Nephron (organoid): ENCODE results near the gene THBS3.
"Not testable (repeated sequence)": the region's sequence is repeated elsewhere in the genome, so short reads cannot be mapped to it uniquely, and the experiment has no call there.

ENCODE experiments used
- H3K27ac Mint-ChIP-seq, 3 experiments: 2 replicates each; pipeline ENCODE4 v1.8.0; 2020; ENCODE audit warnings: mixed read lengths in 3 of 3, mild to moderate bottlenecking in 2 of 3, moderate library complexity in 1 of 3
- H3K27me3 Mint-ChIP-seq: 2 replicates; pipeline ENCODE4 v1.8.0; 2021; ENCODE audit warnings: low read depth, mild to moderate bottlenecking, moderate library complexity, mixed read lengths
- H3K36me3 Mint-ChIP-seq: 2 replicates; pipeline ENCODE4 v1.8.0; 2020; ENCODE audit warnings: low read depth, mixed read lengths
- H3K4me1 Mint-ChIP-seq: 2 replicates; pipeline ENCODE4 v1.8.0; 2020; ENCODE audit warnings: mixed read lengths
- H3K4me3 Mint-ChIP-seq, 3 experiments: 2 replicates each; pipeline ENCODE4 v1.8.0; 2020; ENCODE audit warnings: mild to moderate bottlenecking in 3 of 3, mixed read lengths in 3 of 3, moderate library complexity in 2 of 3
- H3K9me3 Mint-ChIP-seq: 2 replicates; pipeline ENCODE4 v1.8.0; 2020; ENCODE audit warnings: mixed read lengths
- TF ChIP-seq, protein P1 (sequence below), 3 experiments: fragments of 200-600 bp; sonication (generic); IDR thresholded peaks; one replicate each; pipeline ENCODE4 v1.5.0; 2021; ENCODE audit warnings: antibody characterized with exemption in 3 of 3; ENCODE audit not compliant: unreplicated experiment in 3 of 3

THBS3 gene

DNA sequence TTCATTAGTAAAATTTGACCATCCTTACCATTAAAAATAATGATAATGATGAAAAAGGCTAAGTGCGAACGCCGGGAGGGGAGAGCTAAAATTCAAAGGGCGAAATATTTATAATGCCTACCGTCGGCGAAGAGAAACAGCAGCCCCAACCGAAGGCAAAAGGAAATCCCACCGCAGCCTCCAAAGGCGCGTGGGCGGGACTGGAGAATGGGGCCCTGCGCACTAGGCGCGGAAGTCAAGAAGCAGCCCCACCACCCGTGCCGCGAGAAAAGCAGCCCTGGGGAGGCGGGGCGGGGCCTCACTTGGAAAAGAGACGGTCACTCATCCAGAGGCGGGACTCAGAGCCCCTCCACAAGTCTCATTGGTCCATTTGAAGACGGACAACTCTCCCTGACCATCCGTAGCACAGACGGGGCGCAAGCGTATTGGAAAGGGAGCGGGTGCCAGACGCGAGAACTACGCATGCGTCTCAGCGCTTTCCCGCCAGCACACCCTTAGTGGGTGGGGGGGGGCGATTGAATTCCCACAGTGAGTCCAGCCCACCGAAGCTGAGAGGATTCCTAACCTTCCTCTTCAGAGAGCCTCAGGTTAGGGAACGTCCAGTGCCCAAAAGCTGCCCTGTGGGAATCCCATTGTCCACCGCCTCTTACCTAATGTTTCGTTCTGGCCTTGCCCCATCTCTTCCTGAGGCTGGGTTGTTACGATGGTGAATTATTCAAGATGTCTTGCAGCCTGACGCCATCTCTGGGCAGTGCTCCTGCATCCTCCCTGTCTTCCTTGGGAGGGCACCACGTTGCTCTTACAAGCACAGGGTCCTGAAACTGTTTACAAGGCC lies 19.8 kb upstream of the THBS3 start:
- Mint-ChIP-seq H3K4me3 (peak overlapping the region; percentile 87 to 93 (median 89)), H3K36me3 (peaks cover 4% of the 10 kb centered on the region), H3K4me1 (peaks cover 32% of the 10 kb centered on the region), H3K9me3 (no peaks in the 10 kb centered on the region), H3K27ac (peak overlapping the region; percentile 91 to 99 (median 97)), H3K27me3 (no peaks in the 10 kb centered on the region)
- TF ChIP-seq, protein P1, sequence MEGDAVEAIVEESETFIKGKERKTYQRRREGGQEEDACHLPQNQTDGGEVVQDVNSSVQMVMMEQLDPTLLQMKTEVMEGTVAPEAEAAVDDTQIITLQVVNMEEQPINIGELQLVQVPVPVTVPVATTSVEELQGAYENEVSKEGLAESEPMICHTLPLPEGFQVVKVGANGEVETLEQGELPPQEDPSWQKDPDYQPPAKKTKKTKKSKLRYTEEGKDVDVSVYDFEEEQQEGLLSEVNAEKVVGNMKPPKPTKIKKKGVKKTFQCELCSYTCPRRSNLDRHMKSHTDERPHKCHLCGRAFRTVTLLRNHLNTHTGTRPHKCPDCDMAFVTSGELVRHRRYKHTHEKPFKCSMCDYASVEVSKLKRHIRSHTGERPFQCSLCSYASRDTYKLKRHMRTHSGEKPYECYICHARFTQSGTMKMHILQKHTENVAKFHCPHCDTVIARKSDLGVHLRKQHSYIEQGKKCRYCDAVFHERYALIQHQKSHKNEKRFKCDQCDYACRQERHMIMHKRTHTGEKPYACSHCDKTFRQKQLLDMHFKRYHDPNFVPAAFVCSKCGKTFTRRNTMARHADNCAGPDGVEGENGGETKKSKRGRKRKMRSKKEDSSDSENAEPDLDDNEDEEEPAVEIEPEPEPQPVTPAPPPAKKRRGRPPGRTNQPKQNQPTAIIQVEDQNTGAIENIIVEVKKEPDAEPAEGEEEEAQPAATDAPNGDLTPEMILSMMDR (IDR thresholded peaks at IDR 0.05; ENCODE audit: unreplicated experiment in 3 of 3), result no peak

DNA sequence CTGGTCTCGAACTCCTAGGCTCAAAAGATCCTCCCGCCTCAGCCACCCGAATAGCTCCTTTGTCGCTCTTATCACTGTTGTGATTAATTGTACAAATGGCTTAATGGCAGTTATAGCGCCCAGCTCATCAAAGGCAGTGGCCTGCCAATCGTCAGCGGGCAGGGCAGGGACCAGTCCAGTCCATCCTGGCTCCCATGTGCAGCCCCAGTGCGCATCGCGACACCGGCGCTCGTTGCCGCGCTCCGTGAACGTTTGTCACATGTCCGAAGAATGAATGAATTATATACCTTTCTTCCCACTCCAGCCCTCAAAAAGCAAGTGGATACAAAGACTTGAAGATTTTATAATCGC lies 19.2 kb upstream of the THBS3 start:
- peak overlapping the region; percentile 87 to 93 (median 89) for H3K4me3 Mint-ChIP-seq
- TF ChIP-seq, protein P1 (IDR thresholded peaks at IDR 0.05; ENCODE audit: unreplicated experiment in 3 of 3), result peak in 2 of 3 experiments; percentile 17 to 21
- H3K4me1 Mint-ChIP-seq, result peaks cover 26% of the 10 kb centered on the region
- peak overlapping the region; percentile 91 to 99 (median 97) for H3K27ac Mint-ChIP-seq
- H3K9me3 Mint-ChIP-seq, result no peaks in the 10 kb centered on the region
- peaks cover 4% of the 10 kb centered on the region for H3K36me3 Mint-ChIP-seq
- no peaks in the 10 kb centered on the region for H3K27me3 Mint-ChIP-seq

DNA sequence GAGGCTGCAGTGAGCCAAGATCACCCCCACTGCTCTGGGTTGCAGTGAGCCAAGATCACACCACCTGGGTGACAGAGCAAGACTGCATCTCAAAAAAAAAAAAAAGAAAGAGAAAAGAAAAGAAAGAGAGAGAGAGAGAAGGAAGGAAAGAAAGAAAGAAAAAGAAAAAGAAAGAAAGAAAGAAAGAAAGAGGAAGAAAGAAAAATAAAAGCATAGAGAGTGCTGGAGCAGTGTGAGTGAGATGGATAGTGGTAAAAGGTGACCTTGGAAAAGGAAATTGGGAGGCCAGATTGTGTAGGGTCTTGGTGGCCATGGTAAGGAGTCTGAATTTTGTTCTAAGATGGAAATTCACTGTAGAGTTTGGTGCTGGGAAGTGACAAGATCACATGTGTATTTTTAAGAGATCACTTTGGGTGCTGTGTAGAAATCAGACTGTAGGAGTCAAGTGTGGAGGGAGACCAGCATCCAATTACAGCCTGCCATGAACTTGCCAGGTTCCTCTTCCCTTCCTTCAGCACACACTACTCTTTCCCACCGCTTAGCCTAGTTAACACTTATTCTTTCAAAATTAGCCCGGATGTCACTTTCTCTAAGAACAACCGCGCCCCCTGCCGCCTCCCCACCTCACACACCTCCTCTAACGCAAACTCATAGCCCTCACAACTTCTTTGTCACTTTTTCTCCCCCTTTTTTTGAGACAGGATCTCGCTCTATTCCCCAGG lies 18.7 kb upstream of the THBS3 start:
- Mint-ChIP-seq H3K36me3 (peaks cover 4% of the 10 kb centered on the region), H3K4me3 (peak overlapping the region; percentile 87 to 93 (median 89)), H3K4me1 (peaks cover 21% of the 10 kb centered on the region), H3K27ac (peak overlapping the region; percentile 91 to 99 (median 97)), H3K27me3 (no peaks in the 10 kb centered on the region), H3K9me3 (no peaks in the 10 kb centered on the region)
- TF ChIP-seq, protein P1 (IDR thresholded peaks at IDR 0.05; ENCODE audit: unreplicated experiment in 3 of 3), result peak; percentile 35 to 42 (median 42)

DNA sequence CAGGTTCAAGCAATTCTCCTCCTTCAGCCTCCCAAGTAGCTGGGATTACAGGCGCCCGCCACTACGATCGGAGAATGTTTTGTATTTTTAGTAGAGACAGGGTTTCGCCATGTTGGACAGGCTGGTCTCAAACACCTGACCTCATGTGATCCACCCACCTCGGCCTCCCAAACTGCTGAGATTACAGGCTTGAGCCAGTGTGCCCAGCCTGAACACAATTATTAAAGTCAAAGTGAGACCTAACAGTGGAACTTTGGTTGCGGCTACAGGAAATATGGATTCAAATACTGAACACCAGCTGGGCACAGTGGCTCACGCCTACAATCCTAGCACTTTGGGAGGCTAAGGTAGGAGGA lies 17.7 kb upstream of the THBS3 start:
- H3K27me3 Mint-ChIP-seq, H3K9me3 Mint-ChIP-seq, H3K36me3 Mint-ChIP-seq: not testable (repeated sequence)
- peak overlapping the region; percentile 48 to 97 (median 70) for H3K27ac Mint-ChIP-seq
- H3K4me3 Mint-ChIP-seq, result peak overlapping the region; percentile 54 to 93 (median 89)
- H3K4me1 Mint-ChIP-seq, result peaks cover 19% of the 10 kb centered on the region

DNA sequence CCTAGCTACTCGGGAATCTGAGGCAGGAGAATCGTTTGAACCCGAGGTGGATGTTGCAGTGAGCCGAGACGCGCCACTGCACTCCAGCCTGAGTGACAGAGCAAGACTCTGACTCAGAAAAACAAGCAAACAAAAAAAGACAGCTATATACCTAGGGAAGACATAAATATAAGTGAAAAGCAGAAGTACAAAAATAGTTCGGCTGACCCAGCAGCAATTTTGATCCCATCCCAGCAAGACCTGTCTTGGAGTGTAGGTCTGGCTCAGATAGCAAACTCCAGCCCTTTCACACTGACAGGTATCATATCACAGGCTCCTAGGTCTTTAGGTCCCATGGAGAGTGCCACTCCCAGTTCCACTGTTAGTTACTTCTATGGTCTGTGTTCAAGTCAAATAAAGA lies 15.3 kb upstream of the THBS3 start:
- Mint-ChIP-seq H3K27ac (peak overlapping the region in 1 of 3 experiments; percentile 48), H3K36me3 (peaks cover 4% of the 10 kb centered on the region), H3K9me3 (no peaks in the 10 kb centered on the region), H3K27me3 (no peaks in the 10 kb centered on the region), H3K4me3 (no peak overlapping the region), H3K4me1 (peaks cover 31% of the 10 kb centered on the region)
- TF ChIP-seq, protein P1 (IDR thresholded peaks at IDR 0.05; ENCODE audit: unreplicated experiment in 3 of 3), result no peak

DNA sequence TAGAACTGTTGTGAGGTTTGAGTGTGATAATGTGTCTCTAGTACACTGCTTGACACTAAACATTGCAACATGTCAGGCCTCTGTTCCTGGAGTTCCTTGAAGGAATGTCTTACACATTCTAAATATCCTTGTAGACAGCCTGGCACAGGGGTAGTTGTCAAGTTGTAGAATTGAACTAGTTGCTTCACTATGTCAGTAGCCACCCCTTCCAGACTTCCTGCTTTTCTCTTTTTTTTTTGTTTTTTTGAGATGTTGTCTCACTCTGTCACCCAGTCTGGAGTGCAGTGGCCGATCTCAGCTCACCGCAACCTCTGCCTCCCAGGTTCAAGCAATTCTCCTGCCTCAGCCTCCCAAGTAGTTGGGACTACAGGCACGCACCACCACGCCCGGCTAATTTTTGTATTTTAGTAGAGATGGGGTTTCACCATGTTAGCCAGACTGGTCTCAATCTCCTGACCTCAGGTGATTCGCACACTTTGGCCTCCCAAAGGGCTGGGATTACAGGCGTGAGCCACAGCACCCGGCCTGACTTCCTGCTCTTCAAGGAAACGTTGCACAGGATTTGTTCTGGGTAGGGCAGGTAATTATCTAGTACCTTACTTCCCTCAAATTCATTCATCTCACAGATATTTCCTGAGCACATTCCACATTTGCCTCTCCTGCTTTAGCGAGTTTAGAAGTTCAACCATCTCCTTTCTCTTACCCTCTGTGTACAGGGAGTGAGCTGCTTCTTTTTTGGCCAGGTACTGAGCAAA lies 12.7 kb upstream of the THBS3 start:
- Mint-ChIP-seq H3K27ac (peak overlapping the region in 1 of 3 experiments; percentile 67), H3K4me1 (peaks cover 21% of the 10 kb centered on the region)
- H3K4me3 Mint-ChIP-seq, H3K36me3 Mint-ChIP-seq, H3K27me3 Mint-ChIP-seq, H3K9me3 Mint-ChIP-seq: not testable (repeated sequence)
